DMS 273 (cell line): Measurements from ENCODE around the gene NXPE2.
"Not testable (repeated sequence)": the region's sequence is repeated elsewhere in the genome, so short reads cannot be mapped to it uniquely, and the experiment has no call there.

Experiments
- DNase-seq: peaks from one replicate; lab custom pipeline; 2025; ENCODE audit not compliant: unreplicated experiment; lab: John Stamatoyannopoulos, UW

Gene NXPE2

GRCh38 chr11:114678125-114679036, at the start of gene NXPE2:
Gene NXPE2 (plus strand): TSS chr11:114678527. CDS start chr11:114678576, 49 bp downstream.
- no peak for DNase-seq

DNA sequence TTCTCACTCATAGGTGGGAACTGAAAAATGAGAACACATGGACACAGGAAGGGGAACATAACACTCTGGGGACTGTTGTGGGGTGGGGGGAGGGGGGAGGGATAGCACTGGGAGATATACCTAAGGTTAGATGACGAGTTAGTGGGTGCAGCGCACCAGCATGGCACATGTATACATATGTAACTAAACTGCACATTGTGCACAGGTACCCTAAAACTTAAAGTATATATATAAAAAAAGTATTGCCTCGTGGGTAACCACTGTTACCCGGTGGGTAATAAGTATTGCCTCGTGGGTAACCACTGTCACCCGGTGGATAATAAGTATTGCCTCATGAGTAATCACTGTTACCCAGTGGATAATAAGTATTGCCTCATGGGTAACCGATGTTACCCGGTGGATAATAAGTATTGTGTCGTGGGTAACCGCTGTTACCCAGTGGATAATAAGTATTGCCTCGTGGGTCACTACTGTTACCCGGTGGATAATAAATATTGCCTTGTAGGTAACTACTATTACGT, 46.8 kb upstream of the NXPE2 start:
- DNase-seq = not testable (repeated sequence)

DNA sequence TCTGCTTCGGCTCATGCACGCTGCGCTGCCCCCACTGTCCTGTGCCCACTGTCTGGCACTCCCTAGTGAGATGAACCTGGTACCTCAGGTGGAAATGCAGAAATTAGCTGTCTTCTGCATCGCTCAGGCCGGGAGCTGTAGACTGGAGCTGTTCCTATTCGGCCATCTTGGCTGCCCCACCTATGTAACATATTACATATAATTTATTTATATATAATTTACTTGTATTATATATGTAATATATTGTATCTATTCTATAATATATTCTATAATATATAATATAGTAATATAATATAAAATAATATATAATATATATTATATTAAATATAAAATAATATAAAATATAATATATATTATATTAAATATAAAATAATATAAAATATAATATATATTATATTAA, 38.9 kb upstream of the NXPE2 start:
- not testable (repeated sequence) for DNase-seq

- DNase-seq = no peak
Observed at GRCh38 chr11:114650661-114651060, 27.7 kb upstream of the NXPE2 start.

DNA sequence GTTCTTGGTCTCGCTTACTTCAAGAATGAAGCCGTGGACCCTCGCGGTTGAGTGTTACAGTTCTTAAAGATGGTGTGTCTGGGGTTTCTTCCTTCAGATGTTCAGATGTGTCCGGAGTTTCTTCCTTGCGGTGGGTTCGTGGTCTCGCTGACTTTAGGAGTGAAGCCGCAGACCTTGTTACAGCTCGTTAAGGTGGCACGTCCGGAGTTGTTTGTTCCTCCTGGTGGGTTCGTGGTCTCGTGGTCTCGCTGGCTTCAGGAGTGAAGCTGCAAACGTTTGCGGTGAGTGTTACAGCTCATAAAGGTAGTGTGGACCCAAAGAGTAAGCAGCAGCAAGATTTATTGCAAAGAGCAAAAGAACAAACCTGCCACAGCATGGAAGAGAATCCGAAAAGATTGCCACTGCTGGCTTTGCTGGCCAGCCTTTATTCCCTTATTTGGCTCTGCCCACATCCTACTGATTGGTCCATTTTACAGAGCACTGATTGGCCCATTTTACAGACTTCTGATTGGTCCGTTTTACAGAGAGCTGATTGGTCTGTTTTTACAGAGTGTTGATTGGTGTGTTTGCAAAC, 27.1 kb upstream of the NXPE2 start:
- DNase-seq = no peak

DNA sequence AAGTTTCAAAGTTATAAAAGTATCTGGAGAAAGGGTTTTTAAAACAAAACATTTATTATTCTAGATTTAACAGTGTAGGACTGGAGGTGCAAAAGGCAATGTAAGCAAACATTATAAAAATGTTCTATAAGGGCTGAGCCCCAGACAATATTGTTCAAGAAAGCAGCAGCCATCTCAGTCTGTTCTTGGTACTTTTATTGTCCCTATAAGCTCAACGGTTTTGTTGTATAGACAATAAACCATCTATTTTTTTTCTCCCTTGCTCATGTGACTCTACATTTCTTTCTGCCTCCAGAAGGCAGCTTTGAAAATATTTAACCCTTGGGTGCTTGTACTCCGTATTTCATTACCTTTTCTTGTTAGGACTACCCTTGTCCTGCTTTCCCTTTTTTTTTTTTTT, 25.2 kb upstream of the NXPE2 start:
- no peak for DNase-seq

GRCh38 chr11:114664641-114665040, 13.7 kb upstream of the NXPE2 start:
- DNase-seq = no peak

- no peak for DNase-seq
Observed at GRCh38 chr11:114666760-114667159, 11.6 kb upstream of the NXPE2 start.

DNA sequence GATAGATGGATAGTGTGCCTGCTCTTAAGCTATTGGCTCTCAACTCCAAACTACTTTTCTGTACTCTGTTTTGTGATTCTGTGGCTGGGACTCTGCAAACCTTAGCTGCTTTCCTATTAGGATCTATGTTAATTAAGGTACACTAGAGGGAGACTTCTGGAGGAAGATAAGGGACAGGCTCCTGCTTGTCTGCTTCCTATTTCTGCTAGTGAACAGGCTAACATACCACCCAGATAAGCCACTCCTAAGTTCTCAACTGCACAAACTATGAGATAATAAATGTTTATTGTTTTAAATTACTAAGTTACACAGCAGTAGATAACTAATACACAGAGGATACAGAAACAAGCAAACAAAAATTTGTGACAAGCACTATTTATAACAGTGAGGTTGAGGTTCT, 10.2 kb upstream of the NXPE2 start:
- no peak for DNase-seq

- no peak for DNase-seq
Observed at GRCh38 chr11:114673661-114674060, 4.7 kb upstream of the NXPE2 start.

GRCh38 chr11:114679505-114679904, 1.2 kb downstream of the NXPE2 start:
- DNase-seq = no peak

DNA sequence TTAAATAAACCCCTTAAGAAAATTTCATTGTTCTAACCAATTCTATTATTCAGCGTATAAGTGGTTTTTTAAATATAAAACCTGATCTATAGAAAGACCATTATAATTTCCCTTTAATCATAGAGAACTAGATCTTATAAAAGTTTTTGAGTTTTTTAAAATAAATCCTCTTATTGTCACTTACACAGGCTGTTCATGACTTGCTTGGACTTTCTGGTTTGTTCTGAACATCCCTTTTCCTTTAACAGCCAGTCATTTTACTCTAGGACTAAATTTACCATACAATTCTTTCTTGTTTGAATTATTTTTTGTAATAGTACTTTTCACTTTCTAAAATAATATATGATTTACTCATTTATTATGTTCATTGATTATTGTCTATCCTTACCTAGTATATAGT, 4.7 kb downstream of the NXPE2 start:
- no peak for DNase-seq

GRCh38 chr11:114684636-114685035, 6.3 kb downstream of the NXPE2 start:
- DNase-seq = no peak

DNA sequence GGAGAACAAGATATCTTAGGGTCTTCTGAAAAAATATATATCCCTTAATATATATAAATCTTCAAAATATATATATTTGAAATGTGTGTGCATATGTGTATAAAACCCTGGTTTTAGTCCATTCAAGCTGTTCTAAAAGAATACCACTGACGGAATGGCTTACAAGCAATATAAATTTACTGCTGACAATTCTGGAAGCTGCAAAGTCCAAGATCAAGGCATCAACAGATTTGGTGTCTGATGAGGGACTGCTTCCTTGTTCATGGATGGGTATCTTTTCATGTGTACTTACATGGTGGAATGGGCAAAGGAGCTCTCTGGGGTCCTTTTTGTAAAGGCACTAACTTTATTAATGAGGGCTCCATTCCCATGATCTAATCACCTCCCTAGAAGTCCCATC, 6.8 kb downstream of the NXPE2 start:
- DNase-seq = no peak

DNA sequence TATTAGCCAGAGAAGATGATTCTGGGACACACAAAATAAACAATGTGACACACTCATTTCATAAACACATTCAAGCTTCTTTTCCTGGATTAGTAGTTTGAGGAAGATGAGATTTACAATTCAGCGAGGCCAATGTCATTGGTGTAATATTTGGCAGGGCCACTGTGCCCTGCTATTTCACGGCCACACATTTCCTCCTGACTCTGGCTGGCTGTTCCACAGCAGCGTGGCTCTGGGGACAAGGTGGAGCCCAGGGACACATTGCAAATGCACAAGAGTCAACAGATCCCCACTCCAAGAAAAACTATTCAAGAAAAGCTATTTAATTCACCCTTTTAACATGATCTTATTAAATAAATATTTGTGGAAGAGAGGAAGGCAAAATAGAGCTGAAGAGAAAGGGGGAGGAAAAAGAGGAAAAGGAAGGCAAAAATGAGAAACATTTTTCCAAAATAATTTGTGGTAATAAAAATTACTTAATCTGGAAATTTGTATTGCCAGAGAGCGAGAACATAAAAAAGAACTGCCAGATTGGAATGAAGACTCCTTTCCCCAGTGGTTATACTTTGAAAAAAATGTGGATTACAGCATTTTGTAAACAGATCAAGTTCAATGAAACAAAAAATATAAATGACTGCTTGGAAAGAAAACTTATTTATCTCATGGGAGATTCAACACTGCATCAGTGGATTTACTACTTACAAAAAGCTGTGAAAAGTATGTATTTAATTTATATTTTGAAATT, 27.1 kb downstream of the NXPE2 start:
- DNase-seq = no peak

- no peak for DNase-seq
Observed at GRCh38 chr11:114709960-114710359, 31.6 kb downstream of the NXPE2 start.

DNA sequence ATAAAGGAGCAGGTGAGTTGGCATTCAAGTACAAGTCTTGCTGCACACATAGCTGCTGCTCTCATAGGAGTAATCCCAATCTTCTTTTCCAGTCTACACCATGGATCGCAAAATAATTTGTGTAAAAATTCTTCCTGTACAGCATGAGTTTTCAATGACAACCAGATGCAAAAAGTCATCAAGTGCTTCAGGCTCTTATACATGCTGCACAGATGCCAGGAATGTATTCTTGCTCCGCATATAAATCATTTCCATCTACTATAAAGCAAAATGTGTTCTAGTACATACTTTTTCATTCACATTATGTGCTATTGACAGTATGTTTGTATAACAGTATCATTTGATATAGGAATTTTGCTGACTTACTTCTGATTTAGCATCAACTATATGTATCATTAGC, 35.4 kb downstream of the NXPE2 start:
- DNase-seq = no peak

DNA sequence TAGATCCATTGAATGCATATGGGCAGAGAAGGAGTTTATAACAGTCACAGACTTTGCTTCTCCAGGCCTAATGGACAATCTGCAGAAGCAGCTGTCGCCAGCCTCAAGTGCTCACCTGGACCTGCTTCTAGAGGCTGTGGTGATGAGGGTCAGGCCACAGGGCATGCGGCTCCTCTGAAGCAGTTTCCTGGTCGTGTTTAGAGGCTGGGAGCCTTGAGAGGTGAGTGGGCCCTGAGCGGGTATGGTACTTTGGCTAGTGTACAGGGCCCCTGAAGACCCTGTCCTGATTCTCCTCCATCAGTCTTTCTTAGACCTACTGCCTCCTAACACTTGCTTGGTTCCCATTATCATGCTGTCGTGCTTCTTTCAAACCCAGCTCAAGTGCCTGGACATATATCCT, 41.2 kb downstream of the NXPE2 start:
- DNase-seq = no peak

GRCh38 chr11:114724916-114725524, 46.7 kb downstream of the NXPE2 start:
- no peak for DNase-seq

DNA sequence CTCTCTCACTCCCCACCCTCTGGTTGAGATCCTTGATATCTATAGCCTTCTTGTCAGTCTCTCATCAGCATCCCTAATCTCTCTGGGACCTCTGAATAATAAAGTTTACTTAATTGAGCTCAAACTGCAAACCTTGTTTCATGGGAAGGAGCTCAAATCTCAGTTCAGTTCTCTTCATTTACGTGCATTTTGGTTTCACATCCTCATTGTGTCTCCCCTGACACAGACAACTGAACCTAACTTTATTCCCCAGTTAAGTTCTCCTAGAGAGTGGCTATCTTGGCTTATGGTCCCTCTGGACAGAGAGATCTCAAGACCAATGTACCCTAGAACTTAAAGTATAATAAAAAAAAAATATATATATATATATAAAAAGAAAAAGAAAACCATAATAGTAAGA, 47.3 kb downstream of the NXPE2 start:
- no peak for DNase-seq

DNA sequence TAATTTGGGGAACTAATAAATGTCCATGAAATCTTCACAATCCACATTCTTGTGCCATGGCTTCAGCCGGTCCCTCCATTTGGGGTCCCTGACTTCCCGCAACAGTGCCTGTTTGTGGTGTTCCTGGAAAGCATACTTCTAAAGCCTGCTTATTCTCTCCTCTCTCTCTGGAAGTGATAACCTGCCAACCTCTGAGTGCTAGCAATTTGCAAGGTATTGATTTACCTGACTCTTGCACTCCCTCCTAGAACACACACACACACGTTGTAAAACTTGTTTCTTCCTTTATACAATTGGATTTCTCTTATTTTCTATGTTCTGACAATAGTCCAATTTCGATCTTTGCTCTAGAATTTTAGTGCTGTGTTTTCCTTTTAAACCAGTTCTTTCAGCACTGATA, 58.5 kb downstream of the NXPE2 start:
- no peak for DNase-seq
